Astrocyte (in vitro differentiated cells and primary cell): ENCODE measurements around the gene WFDC10A. TPM values are rescaled to one million over a fixed set of nuclear protein-coding genes. Genes with fewer than 3 reads are reported as not detected.
"Not testable (repeated sequence)": the region's sequence is repeated elsewhere in the genome, so short reads cannot be mapped to it uniquely, and the experiment has no call there.

Experiments used
- DNase-seq: peaks from one replicate; pipeline ENCODE4 v3.0.0-alpha.2; 2010; ENCODE audit warnings: low read depth
- FAIRE-seq: peaks from 2 replicates; lab custom pipeline; 2011; peaks lifted over from hg19 to GRCh38; lab: Jason Lieb, UNC
- H2AFZ ChIP-seq: 2 replicates; pipeline ENCODE4 v1.6.0; 2012; ENCODE audit warnings: low read depth, low read length, inconsistent platforms
- H3K27ac ChIP-seq: 2 replicates; pipeline ENCODE4 v1.5.1; 2011; ENCODE audit warnings: low read depth, low read length, inconsistent platforms
- H3K27me3 ChIP-seq: 2 replicates; pipeline ENCODE4 v1.6.0; 2011; ENCODE audit warnings: low read length, inconsistent platforms; ENCODE audit not compliant: insufficient read depth
- H3K36me3 ChIP-seq: 2 replicates; pipeline ENCODE4 v1.5.1; 2011; ENCODE audit warnings: low read length, inconsistent platforms; ENCODE audit not compliant: insufficient read depth
- H3K4me1 ChIP-seq: 2 replicates; pipeline ENCODE4 v1.5.1; 2011; ENCODE audit warnings: low read length, inconsistent platforms; ENCODE audit not compliant: insufficient read depth
- H3K4me2 ChIP-seq: 2 replicates; pipeline ENCODE4 v1.6.0; 2012; ENCODE audit warnings: low read length, inconsistent platforms
- H3K4me3 ChIP-seq: 2 replicates; pipeline ENCODE4 v1.5.1; 2011; ENCODE audit warnings: low read depth, mild to moderate bottlenecking, low read length, inconsistent platforms; ENCODE audit not compliant: insufficient read depth
- H3K79me2 ChIP-seq: 2 replicates; pipeline ENCODE4 v1.6.0; 2012; ENCODE audit warnings: mild to moderate bottlenecking, low read length, inconsistent platforms; ENCODE audit not compliant: insufficient read depth
- H3K9ac ChIP-seq: 2 replicates; pipeline ENCODE4 v1.6.0; 2012; ENCODE audit warnings: mild to moderate bottlenecking, low read length, inconsistent platforms
- H3K9me3 ChIP-seq: 2 replicates; pipeline ENCODE4 v1.5.1; 2012; ENCODE audit warnings: low read depth, mild to moderate bottlenecking, low read length, inconsistent platforms; ENCODE audit not compliant: insufficient read depth
- H4K20me1 ChIP-seq: 2 replicates; pipeline ENCODE4 v1.6.0; 2012; ENCODE audit warnings: low read length, inconsistent platforms; ENCODE audit not compliant: insufficient read depth
- H3K27ac Mint-ChIP-seq: one replicate; pipeline ENCODE4 v1.8.0; 2021; ENCODE audit warnings: mild to moderate bottlenecking, mixed read lengths; ENCODE audit not compliant: unreplicated experiment
- H3K27me3 Mint-ChIP-seq: one replicate; pipeline ENCODE4 v1.8.0; 2021; ENCODE audit warnings: low read depth, mixed read lengths; ENCODE audit not compliant: unreplicated experiment
- H3K36me3 Mint-ChIP-seq: one replicate; pipeline ENCODE4 v1.8.0; 2021; ENCODE audit warnings: low read depth, mixed read lengths; ENCODE audit not compliant: unreplicated experiment
- H3K4me1 Mint-ChIP-seq: one replicate; pipeline ENCODE4 v1.8.0; 2021; ENCODE audit warnings: low read depth, mixed read lengths; ENCODE audit not compliant: unreplicated experiment
- H3K4me3 Mint-ChIP-seq: one replicate; pipeline ENCODE4 v1.8.0; 2021; ENCODE audit warnings: mild to moderate bottlenecking, moderate library complexity, mixed read lengths; ENCODE audit not compliant: unreplicated experiment
- H3K9me3 Mint-ChIP-seq: one replicate; pipeline ENCODE4 v1.8.0; 2021; ENCODE audit warnings: mild to moderate bottlenecking, mixed read lengths; ENCODE audit not compliant: unreplicated experiment
- EZH2 ChIP-seq: IDR thresholded peaks from 2 replicates; pipeline ENCODE4 v1.6.1; 2012; ENCODE audit warnings: mild to moderate bottlenecking, low read length, inconsistent platforms; ENCODE audit not compliant: insufficient read depth
- total RNA-seq: library from RNA; stranded (reverse); gene quantifications from 2 replicates; pipeline ENCODE4 v1.2.1, GENCODE V29; 2021
- TF ChIP-seq, protein P1 (sequence below): IDR thresholded peaks from 2 replicates; pipeline ENCODE4 v1.5.1; 2011; ENCODE audit warnings: low read depth, mild to moderate bottlenecking, inconsistent platforms, low read length, moderate library complexity; ENCODE audit not compliant: insufficient read depth

The WFDC10A gene
- total RNA-seq, 1 donor from 2014 or later: not detected

- not testable (repeated sequence) for H4K20me1 ChIP-seq, H3K27ac ChIP-seq, H3K36me3 Mint-ChIP-seq, H3K4me1 Mint-ChIP-seq, H3K4me2 ChIP-seq, H3K9me3 Mint-ChIP-seq, H3K27me3 ChIP-seq, H3K79me2 ChIP-seq, H3K4me1 ChIP-seq, H3K27me3 Mint-ChIP-seq, H3K36me3 ChIP-seq, FAIRE-seq, H3K9ac ChIP-seq, H2AFZ ChIP-seq, H3K27ac Mint-ChIP-seq, H3K4me3 ChIP-seq, DNase-seq, H3K4me3 Mint-ChIP-seq, H3K9me3 ChIP-seq
Observed at GRCh38 chr20:45585986-45586385, 43.6 kb upstream of the WFDC10A start.

GRCh38 chr20:45588800-45589199, 40.7 kb upstream of the WFDC10A start:
- DNase-seq (no peak), FAIRE-seq (no peak)
- Mint-ChIP-seq H3K4me1 (peaks cover 2% of the 10 kb centered on the region), H3K27me3 (no peaks in the 10 kb centered on the region), H3K9me3 (peaks cover 1% of the 10 kb centered on the region), H3K36me3 (no peaks in the 10 kb centered on the region), H3K4me3 (no peak overlapping the region), H3K27ac (no peak overlapping the region)
- TF ChIP-seq, protein P1, sequence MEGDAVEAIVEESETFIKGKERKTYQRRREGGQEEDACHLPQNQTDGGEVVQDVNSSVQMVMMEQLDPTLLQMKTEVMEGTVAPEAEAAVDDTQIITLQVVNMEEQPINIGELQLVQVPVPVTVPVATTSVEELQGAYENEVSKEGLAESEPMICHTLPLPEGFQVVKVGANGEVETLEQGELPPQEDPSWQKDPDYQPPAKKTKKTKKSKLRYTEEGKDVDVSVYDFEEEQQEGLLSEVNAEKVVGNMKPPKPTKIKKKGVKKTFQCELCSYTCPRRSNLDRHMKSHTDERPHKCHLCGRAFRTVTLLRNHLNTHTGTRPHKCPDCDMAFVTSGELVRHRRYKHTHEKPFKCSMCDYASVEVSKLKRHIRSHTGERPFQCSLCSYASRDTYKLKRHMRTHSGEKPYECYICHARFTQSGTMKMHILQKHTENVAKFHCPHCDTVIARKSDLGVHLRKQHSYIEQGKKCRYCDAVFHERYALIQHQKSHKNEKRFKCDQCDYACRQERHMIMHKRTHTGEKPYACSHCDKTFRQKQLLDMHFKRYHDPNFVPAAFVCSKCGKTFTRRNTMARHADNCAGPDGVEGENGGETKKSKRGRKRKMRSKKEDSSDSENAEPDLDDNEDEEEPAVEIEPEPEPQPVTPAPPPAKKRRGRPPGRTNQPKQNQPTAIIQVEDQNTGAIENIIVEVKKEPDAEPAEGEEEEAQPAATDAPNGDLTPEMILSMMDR: no peak
- TF ChIP-seq EZH2: no peak
- Histone ChIP-seq H3K27ac (no peak overlapping the region), H3K36me3 (no peaks in the 10 kb centered on the region), H3K4me1 (no peaks in the 10 kb centered on the region), H3K4me2 (no peak overlapping the region), H3K27me3 (no peaks in the 10 kb centered on the region), H4K20me1 (no peaks in the 10 kb centered on the region), H3K9ac (no peak overlapping the region), H2AFZ (no peak overlapping the region), H3K4me3 (no peak overlapping the region), H3K79me2 (no peaks in the 10 kb centered on the region), H3K9me3 (no peaks in the 10 kb centered on the region)

GRCh38 chr20:45589725-45590124, 39.8 kb upstream of the WFDC10A start:
- Histone ChIP-seq H3K27me3 (no peaks in the 10 kb centered on the region), H3K4me3 (no peak overlapping the region), H3K9ac (no peak overlapping the region), H3K4me1 (no peaks in the 10 kb centered on the region), H3K4me2 (no peak overlapping the region), H2AFZ (no peak overlapping the region), H3K36me3 (no peaks in the 10 kb centered on the region), H3K27ac (no peak overlapping the region), H3K79me2 (no peaks in the 10 kb centered on the region), H4K20me1 (no peaks in the 10 kb centered on the region), H3K9me3 (no peaks in the 10 kb centered on the region)
- Mint-ChIP-seq H3K9me3 (peaks cover 1% of the 10 kb centered on the region), H3K4me1 (peaks cover 2% of the 10 kb centered on the region), H3K36me3 (no peaks in the 10 kb centered on the region), H3K27me3 (no peaks in the 10 kb centered on the region), H3K27ac (no peak overlapping the region), H3K4me3 (no peak overlapping the region)
- TF ChIP-seq, protein P1: no peak
- no peak for TF ChIP-seq EZH2
- FAIRE-seq: no peak
- no peak for DNase-seq
